OCI-LY7 (cell line): ENCODE data around the gene PLN. TPM values are rescaled to one million over a fixed set of nuclear protein-coding genes. Genes with fewer than 3 reads are reported as not detected.

Experiments
- BruUV-seq: library from RNA; stranded (reverse); fragments of 400-500 nt; replicated peaks from 2 replicates; lab custom pipeline; 2021; lab: Mats Ljungman, UMichigan
- CTCF ChIA-PET: fragments of 300-600 bp; sonication (Branson Sonifier 250); formaldehyde crosslinking; loops from one replicate; lab custom pipeline; 2022; ENCODE audit warnings: antibody characterized with exemption; ENCODE audit not compliant: unreplicated experiment; lab: Charles Lee
- POLR2A ChIA-PET: fragments of 300-600 bp; sonication (Branson Sonifier 250); formaldehyde crosslinking; loops from one replicate; lab custom pipeline; 2022; ENCODE audit warnings: antibody characterized with exemption; lab: Charles Lee
- DNase-seq: peaks from one replicate; pipeline ENCODE4 v3.0.0-alpha.2; 2015; ENCODE audit warnings: low spot score
- H2AFZ ChIP-seq: fragments of 200-600 bp; sonication (generic), shearing (Covaris generic); 2 replicates; pipeline ENCODE4 v1.6.1; 2014; ENCODE audit warnings: mild to moderate bottlenecking, antibody characterized with exemption, low read length, moderate library complexity
- H3K27ac ChIP-seq: fragments of 200-600 bp; sonication (generic); 2 replicates; pipeline ENCODE4 v1.5.1; 2014; ENCODE audit warnings: mixed run types, low read depth, mild to moderate bottlenecking, moderate library complexity, low read length, inconsistent platforms; ENCODE audit not compliant: poor library complexity, severe bottlenecking
- H3K36me3 ChIP-seq: fragments of 200-600 bp; sonication (generic); 2 replicates; pipeline ENCODE4 v1.6.1; 2014; ENCODE audit warnings: mild to moderate bottlenecking, antibody characterized with exemption, low read length, moderate library complexity, mixed read lengths; ENCODE audit not compliant: insufficient read depth
- H3K4me1 ChIP-seq: fragments of 200-600 bp; sonication (generic); 2 replicates; pipeline ENCODE4 v1.5.1; 2014; ENCODE audit warnings: mild to moderate bottlenecking, low read length; ENCODE audit not compliant: insufficient read depth, poor library complexity, severe bottlenecking
- H3K4me2 ChIP-seq: fragments of 200-600 bp; sonication (generic); 2 replicates; pipeline ENCODE4 v1.6.1; 2014; ENCODE audit warnings: mild to moderate bottlenecking, low read length
- H3K4me3 ChIP-seq: fragments of 200-600 bp; sonication (generic); 2 replicates; pipeline ENCODE4 v1.5.1; 2014; ENCODE audit warnings: mild to moderate bottlenecking, low read depth, low read length; ENCODE audit not compliant: poor library complexity, severe bottlenecking
- H3K79me2 ChIP-seq: fragments of 200-600 bp; sonication (generic); 2 replicates; pipeline ENCODE4 v1.6.1; 2016; ENCODE audit warnings: low read depth, mild to moderate bottlenecking, low read length, moderate library complexity, mixed read lengths; ENCODE audit not compliant: insufficient read depth
- H3K9me2 ChIP-seq: fragments of 200-600 bp; sonication (generic); 2 replicates; pipeline ENCODE4 v1.6.1; 2016; ENCODE audit warnings: mild to moderate bottlenecking, low read length, mixed read lengths; ENCODE audit not compliant: insufficient read depth
- H3K9me3 ChIP-seq: fragments of 200-600 bp; sonication (generic); 2 replicates; pipeline ENCODE4 v1.6.1; 2014; ENCODE audit warnings: mild to moderate bottlenecking, mixed run types, low read length, mixed read lengths
- H4K20me1 ChIP-seq: fragments of 200-600 bp; sonication (generic); 2 replicates; pipeline ENCODE4 v1.6.1; 2014; ENCODE audit warnings: mild to moderate bottlenecking, antibody characterized with exemption, low read length, moderate library complexity, mixed read lengths; ENCODE audit not compliant: insufficient read depth
- EZH2phosphoT487 ChIP-seq: fragments of 200-600 bp; sonication (generic); IDR thresholded peaks from 2 replicates; pipeline ENCODE4 v1.6.1; 2018; ENCODE audit warnings: low read depth, borderline replicate concordance, mild to moderate bottlenecking, mixed run types, antibody characterized with exemption, low read length, moderate library complexity, mixed read lengths
- intact Hi-C: fragments of 100-400 bp; cut with micrococcal nuclease; formaldehyde crosslinking; loops from one replicate; pipeline ENCODE4 v1.10.0; 2022; ENCODE audit not compliant: unreplicated experiment
- total RNA-seq, 2 experiments: library from RNA; depleted of rRNA in 1 of 2; stranded (reverse); fragments of >200 nt in 1 of 2; shearing (Covaris generic) in 1 of 2; gene quantifications; 2 replicates each; pipeline ENCODE4 v1.2.3, GENCODE V29; 2014 to 2022
- TF ChIP-seq, protein P1 (sequence below): fragments of 200-600 bp; sonication (generic); conservative IDR thresholded peaks from 2 replicates; pipeline ENCODE4 v1.5.1; 2014; ENCODE audit warnings: mild to moderate bottlenecking, antibody characterized with exemption, low read length, moderate library complexity, mixed read lengths

The PLN gene
- total RNA-seq, 2 experiments from 2014 or later = not detected

DNA sequence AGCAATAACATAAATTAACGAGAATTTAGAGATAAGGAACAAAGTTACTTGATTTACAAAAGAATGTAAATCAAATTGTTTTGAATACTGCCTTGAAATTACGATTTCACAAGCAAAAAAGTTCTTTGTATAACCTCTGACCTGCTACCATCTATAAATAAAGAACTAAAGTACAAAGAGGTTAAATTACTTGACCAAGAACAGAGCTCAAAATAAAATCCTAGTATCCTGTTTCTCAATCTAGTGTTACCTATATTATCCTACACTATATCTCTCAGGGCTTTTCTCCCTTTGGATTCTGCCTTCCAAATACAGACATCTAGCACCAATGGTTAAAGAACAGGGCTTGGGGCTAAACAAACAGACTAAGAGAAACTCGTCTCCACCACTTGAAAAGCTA, 43.8 kb downstream of the PLN start:
- no peak for TF ChIP-seq EZH2phosphoT487
- TF ChIP-seq, protein P1, sequence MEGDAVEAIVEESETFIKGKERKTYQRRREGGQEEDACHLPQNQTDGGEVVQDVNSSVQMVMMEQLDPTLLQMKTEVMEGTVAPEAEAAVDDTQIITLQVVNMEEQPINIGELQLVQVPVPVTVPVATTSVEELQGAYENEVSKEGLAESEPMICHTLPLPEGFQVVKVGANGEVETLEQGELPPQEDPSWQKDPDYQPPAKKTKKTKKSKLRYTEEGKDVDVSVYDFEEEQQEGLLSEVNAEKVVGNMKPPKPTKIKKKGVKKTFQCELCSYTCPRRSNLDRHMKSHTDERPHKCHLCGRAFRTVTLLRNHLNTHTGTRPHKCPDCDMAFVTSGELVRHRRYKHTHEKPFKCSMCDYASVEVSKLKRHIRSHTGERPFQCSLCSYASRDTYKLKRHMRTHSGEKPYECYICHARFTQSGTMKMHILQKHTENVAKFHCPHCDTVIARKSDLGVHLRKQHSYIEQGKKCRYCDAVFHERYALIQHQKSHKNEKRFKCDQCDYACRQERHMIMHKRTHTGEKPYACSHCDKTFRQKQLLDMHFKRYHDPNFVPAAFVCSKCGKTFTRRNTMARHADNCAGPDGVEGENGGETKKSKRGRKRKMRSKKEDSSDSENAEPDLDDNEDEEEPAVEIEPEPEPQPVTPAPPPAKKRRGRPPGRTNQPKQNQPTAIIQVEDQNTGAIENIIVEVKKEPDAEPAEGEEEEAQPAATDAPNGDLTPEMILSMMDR = no peak
- Histone ChIP-seq H4K20me1 (no peaks in the 10 kb centered on the region), H3K4me3 (no peak overlapping the region), H3K27ac (no peak overlapping the region), H3K9me2 (no peaks in the 10 kb centered on the region), H3K36me3 (no peaks in the 10 kb centered on the region), H3K4me1 (no peaks in the 10 kb centered on the region), H3K4me2 (no peak overlapping the region), H3K79me2 (no peaks in the 10 kb centered on the region), H2AFZ (no peak overlapping the region), H3K9me3 (no peaks in the 10 kb centered on the region)
- DNase-seq = no peak
- CTCF ChIA-PET = no interaction called here
- intact Hi-C loops = no loop called here
- BruUV-seq = no TSS peak
- POLR2A ChIA-PET = interaction anchor here (0.7 to 1.2 kb wide), 2 partner anchors 14 to 58 kb away, joined by 3 to 7 read pairs; no protein-coding TSS in a partner anchor

DNA sequence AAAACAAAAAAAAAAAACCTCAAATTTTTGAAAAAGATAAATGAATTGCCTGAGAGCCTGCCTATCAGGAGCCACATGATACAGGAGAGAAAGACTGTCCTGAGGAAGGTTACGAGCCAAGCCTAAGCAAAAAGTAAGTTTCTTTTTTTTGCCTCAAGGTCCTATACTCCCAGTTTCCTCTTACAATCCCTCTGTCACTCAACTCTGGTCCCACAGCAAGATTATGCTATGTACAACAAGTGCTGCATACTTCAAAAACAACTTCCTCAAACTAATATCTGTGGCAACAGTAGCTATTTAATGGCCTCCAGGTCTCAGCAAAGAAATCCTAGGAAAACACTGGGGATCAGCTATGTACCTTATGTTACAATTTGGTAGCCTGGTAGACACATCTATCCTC, 46.8 kb downstream of the PLN start:
- Histone ChIP-seq H3K4me1 (no peaks in the 10 kb centered on the region), H2AFZ (no peak overlapping the region), H3K27ac (no peak overlapping the region), H3K9me2 (no peaks in the 10 kb centered on the region), H3K4me3 (no peak overlapping the region), H3K9me3 (no peaks in the 10 kb centered on the region), H3K79me2 (no peaks in the 10 kb centered on the region), H4K20me1 (no peaks in the 10 kb centered on the region), H3K36me3 (no peaks in the 10 kb centered on the region), H3K4me2 (no peak overlapping the region)
- TF ChIP-seq, protein P1 = no peak
- no peak for TF ChIP-seq EZH2phosphoT487
- BruUV-seq = no TSS peak
- ChIA-PET POLR2A (interaction anchor here (1.0 kb wide), 1 partner anchor 8 kb away, joined by 5 read pairs; no protein-coding TSS in a partner anchor), CTCF (no interaction called here)
- DNase-seq = no peak
- intact Hi-C loops = no loop called here

DNA sequence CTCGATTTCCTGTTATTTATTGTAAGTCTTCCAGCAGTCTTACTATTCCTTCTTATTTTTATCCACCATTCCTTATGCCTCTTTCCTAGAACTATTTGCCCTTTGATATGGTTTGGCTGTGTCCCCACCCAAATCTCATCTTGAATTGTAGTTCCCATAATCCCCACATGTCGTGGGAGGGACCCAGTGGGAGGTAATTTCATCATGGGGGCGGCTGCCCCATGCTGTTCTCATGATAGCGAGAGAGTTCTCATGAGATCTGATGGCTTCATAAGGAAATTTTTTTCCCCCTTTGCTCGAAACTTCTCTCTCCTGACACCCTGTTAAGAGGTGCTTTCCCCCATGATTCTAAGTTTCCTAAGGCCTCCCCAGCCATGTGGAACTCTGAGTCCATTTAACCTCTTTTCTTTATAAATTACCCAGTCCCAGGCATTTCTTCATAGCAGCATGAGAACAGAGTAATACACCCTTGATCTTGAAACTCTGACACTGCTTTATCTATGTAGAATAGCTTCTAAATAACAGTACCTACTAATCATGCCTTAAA, 48.8 kb downstream of the PLN start:
- DNase-seq = no peak
- no TSS peak for BruUV-seq
- ChIA-PET CTCF (no interaction called here), POLR2A (no interaction called here)
- no peaks in the 10 kb centered on the region for H4K20me1 ChIP-seq
- intact Hi-C loops = no loop called here
- no peaks in the 10 kb centered on the region for H3K36me3 ChIP-seq
- H3K27ac ChIP-seq = no peak overlapping the region
- H2AFZ ChIP-seq = no peak overlapping the region
- H3K4me2 ChIP-seq = no peak overlapping the region
- no peaks in the 10 kb centered on the region for H3K79me2 ChIP-seq
- H3K4me3 ChIP-seq = no peak overlapping the region
- H3K9me3 ChIP-seq = no peaks in the 10 kb centered on the region
- TF ChIP-seq EZH2phosphoT487 = no peak
- H3K4me1 ChIP-seq = no peaks in the 10 kb centered on the region
- no peaks in the 10 kb centered on the region for H3K9me2 ChIP-seq
